Astrocyte of the cerebellum (primary cell): ENCODE results near the gene TBC1D5.

ENCODE experiments used
- DNase-seq: peaks from one replicate; pipeline ENCODE4 v3.0.0-alpha.2; 2011; ENCODE audit warnings: low read depth
- H3K4me3 ChIP-seq: 2 replicates; pipeline ENCODE4 v1.5.1; 2011; ENCODE audit warnings: mild to moderate bottlenecking, low read depth, low read length, moderate library complexity
- CTCF ChIP-seq: IDR thresholded peaks from 2 replicates; pipeline ENCODE4 v1.5.1; 2012; ENCODE audit warnings: low read length, low read depth, moderate library complexity, mild to moderate bottlenecking; ENCODE audit errors: missing control alignments
- in situ Hi-C: cut with HindIII; loops from 2 replicates; pipeline ENCODE4 v1.10.0; 2017; ENCODE audit warnings: low sequenced_read_pairs

Gene TBC1D5

GRCh38 chr3:17518189-17519059 is 224.0 kb downstream of the TBC1D5 start:
- H3K4me3 ChIP-seq, result no peak overlapping the region
- in situ Hi-C loops, result no loop called here
- no peak for DNase-seq
- no peak for TF ChIP-seq CTCF

GRCh38 chr3:17515445-17516234 is 226.8 kb downstream of the TBC1D5 start:
- in situ Hi-C loops, result no loop called here
- H3K4me3 ChIP-seq, result no peak overlapping the region
- no peak for DNase-seq
- TF ChIP-seq CTCF, result no peak

- no peak overlapping the region for H3K4me3 ChIP-seq
- TF ChIP-seq CTCF, result no peak
- in situ Hi-C loops, result no loop called here
- DNase-seq, result no peak
Measured at GRCh38 chr3:17514597-17514996, 227.8 kb downstream of the TBC1D5 start.

- DNase-seq, result no peak
- H3K4me3 ChIP-seq, result no peak overlapping the region
- in situ Hi-C loops, result no loop called here
- no peak for TF ChIP-seq CTCF
Measured at GRCh38 chr3:17510265-17510664, 232.2 kb downstream of the TBC1D5 start.

- in situ Hi-C loops, result no loop called here
- no peak for TF ChIP-seq CTCF
- no peak for DNase-seq
- H3K4me3 ChIP-seq, result no peak overlapping the region
Measured at GRCh38 chr3:17508180-17508752, 234.2 kb downstream of the TBC1D5 start.

- DNase-seq, result no peak
- H3K4me3 ChIP-seq, result no peak overlapping the region
- TF ChIP-seq CTCF, result no peak
- in situ Hi-C loops, result no loop called here
Measured at GRCh38 chr3:17507480-17507879, 235.0 kb downstream of the TBC1D5 start.
